ENCODE results near the gene KIAA1217. TPM values are rescaled to one million over a fixed set of nuclear protein-coding genes. Genes with fewer than 3 reads are reported as not detected.
A peak's percentile ranks its signal among the peaks of the same experiment; 100 is the strongest.

KIAA1217 gene
- total RNA-seq, 3 donors from 2014 or later (not counting 1 experiment from before 2014, with no cell fraction given) = not detected

DNA sequence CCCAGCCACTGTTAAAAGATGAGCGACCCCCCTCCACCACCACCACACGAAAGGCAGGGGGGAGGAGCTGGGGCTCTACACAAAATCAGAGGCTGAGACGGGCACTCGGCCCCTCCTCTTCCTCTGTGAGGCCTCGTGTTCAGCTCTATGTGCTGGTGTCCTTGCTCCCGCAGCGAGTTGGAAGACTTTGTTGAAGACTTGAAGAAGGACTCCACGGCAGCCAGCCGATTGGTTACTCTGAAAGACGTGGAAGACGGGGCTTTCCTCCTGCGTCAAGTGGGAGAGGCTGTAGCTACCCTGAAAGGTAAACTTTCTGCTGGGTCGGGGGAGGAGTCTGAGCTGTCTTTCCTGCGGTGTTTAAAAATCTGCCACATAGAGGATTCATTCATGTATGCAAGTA, 311.0 kb downstream of the KIAA1217 start:
- H3K36me3 Mint-ChIP-seq = no peaks in the 10 kb centered on the region
- Histone ChIP-seq H3K36me3 (ENCODE audit: control insufficient read depth, insufficient read depth, low read length) (no peaks in the 10 kb centered on the region), H3K27me3 (ENCODE audit: control insufficient read depth, insufficient read depth, low read length) (no peaks in the 10 kb centered on the region), H3K4me3 (ENCODE audit: low read length) (no peak overlapping the region), H3K4me1 (ENCODE audit: control insufficient read depth, insufficient read depth, low read length) (peaks cover 6% of the 10 kb centered on the region), H3K9me3 (ENCODE audit: control insufficient read depth, insufficient read depth, low read length) (no peaks in the 10 kb centered on the region), H3K27ac (ENCODE audit: low read length) (no peak overlapping the region)
- TF ChIP-seq, protein P1, sequence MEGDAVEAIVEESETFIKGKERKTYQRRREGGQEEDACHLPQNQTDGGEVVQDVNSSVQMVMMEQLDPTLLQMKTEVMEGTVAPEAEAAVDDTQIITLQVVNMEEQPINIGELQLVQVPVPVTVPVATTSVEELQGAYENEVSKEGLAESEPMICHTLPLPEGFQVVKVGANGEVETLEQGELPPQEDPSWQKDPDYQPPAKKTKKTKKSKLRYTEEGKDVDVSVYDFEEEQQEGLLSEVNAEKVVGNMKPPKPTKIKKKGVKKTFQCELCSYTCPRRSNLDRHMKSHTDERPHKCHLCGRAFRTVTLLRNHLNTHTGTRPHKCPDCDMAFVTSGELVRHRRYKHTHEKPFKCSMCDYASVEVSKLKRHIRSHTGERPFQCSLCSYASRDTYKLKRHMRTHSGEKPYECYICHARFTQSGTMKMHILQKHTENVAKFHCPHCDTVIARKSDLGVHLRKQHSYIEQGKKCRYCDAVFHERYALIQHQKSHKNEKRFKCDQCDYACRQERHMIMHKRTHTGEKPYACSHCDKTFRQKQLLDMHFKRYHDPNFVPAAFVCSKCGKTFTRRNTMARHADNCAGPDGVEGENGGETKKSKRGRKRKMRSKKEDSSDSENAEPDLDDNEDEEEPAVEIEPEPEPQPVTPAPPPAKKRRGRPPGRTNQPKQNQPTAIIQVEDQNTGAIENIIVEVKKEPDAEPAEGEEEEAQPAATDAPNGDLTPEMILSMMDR (IDR thresholded peaks at IDR 0.05) = no peak
- peak overlapping the region; percentile 74 for H3K4me3 Mint-ChIP-seq
- H3K9me3 Mint-ChIP-seq = no peaks in the 10 kb centered on the region
- H3K27me3 Mint-ChIP-seq (ENCODE audit: low read depth in 2 of 2) = peaks cover 9 to 10% of the 10 kb centered on the region in 2 donors
- DNase-seq = peak in 1 of 2 donors; percentile 74
- H3K27ac Mint-ChIP-seq = no peak overlapping the region
- peak; percentile 33 to 65 (median 46) for ATAC-seq
- H3K4me1 Mint-ChIP-seq = peaks cover 13 to 14% of the 10 kb centered on the region in 2 donors
- intact Hi-C loops (cut with micrococcal nuclease) = loop anchor here (2.0 kb wide), 1 partner anchor 1205 kb away; no protein-coding TSS in a partner anchor
- WGBS (ENCODE audit: insufficient coverage) = 32% methylated on average over 14 of the region's 14 CpGs

DNA sequence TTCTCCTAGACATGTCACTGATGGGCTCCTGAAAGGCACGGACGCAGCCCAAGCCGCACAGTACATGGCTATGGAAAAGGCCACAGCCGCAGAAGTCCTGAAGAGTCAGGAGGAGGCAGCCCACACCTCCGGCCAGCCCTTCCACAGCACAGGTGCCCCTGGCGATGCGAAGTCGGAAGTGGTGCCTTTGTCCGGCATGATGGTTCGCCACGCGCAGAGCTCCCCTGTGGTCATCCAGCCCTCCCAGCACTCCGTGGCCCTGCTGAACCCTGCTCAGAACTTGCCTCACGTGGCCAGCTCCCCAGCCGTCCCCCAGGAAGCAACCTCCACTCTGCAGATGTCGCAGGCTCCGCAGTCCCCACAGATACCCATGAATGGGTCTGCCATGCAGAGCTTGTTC, 315.4 kb downstream of the KIAA1217 start:
- H3K27me3 Mint-ChIP-seq (ENCODE audit: low read depth in 2 of 2) = peaks cover 3 to 10% of the 10 kb centered on the region in 2 donors

DNA sequence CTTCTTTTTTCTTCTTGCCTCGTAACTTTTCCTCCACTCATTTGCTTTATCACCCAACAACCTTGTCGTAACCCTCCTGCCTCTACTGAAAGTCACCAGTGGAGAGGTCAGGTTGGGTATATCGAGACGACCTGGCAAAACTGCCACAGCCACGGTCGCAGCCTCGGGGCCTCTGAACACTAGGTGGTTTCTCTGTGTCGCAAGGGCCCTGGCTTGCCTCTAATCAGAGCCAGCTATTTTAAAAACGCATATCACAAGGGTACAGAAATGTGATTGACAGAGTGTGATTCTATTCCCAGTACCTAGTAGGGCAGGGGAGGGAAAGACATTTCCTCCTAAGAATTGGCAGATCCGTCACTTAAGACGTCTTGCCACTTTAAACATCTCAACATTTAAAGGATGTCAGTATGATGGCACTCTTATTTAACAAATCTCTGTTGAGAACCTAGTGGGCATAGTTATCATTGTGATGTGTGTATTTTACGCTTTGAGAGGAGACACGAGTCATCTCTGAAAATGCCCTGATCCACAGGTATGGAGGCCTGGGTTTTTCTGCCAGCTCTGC, 317.2 kb downstream of the KIAA1217 start:
- Histone ChIP-seq H3K4me3 (ENCODE audit: low read length) (no peak overlapping the region), H3K36me3 (ENCODE audit: control insufficient read depth, insufficient read depth, low read length) (no peaks in the 10 kb centered on the region), H3K9me3 (ENCODE audit: control insufficient read depth, insufficient read depth, low read length) (no peaks in the 10 kb centered on the region), H3K27me3 (ENCODE audit: control insufficient read depth, insufficient read depth, low read length) (no peaks in the 10 kb centered on the region), H3K4me1 (ENCODE audit: control insufficient read depth, insufficient read depth, low read length) (no peaks in the 10 kb centered on the region), H3K27ac (ENCODE audit: low read length) (no peak overlapping the region)
- DNase-seq (no peak), ATAC-seq (no peak)
- Mint-ChIP-seq H3K27ac (no peak overlapping the region), H3K4me3 (no peak overlapping the region), H3K9me3 (no peaks in the 10 kb centered on the region), H3K27me3 (ENCODE audit: low read depth in 2 of 2) (peaks cover 10 to 13% of the 10 kb centered on the region in 2 donors), H3K36me3 (no peaks in the 10 kb centered on the region), H3K4me1 (no peaks in the 10 kb centered on the region)
- TF ChIP-seq, protein P1 (IDR thresholded peaks at IDR 0.05) = no peak
- WGBS (ENCODE audit: insufficient coverage) = 94% methylated on average over 11 of the region's 13 CpGs
- intact Hi-C loops (cut with micrococcal nuclease) = no loop called here

More for the DNA sequence above, 315.4 kb downstream of the KIAA1217 start:
- H3K9me3 ChIP-seq (ENCODE audit: control insufficient read depth, insufficient read depth, low read length) = no peaks in the 10 kb centered on the region
- no peak for DNase-seq
- Mint-ChIP-seq H3K9me3 (no peaks in the 10 kb centered on the region), H3K4me1 (peaks cover 7 to 8% of the 10 kb centered on the region in 2 donors), H3K27ac (no peak overlapping the region), H3K4me3 (no peak overlapping the region), H3K36me3 (no peaks in the 10 kb centered on the region)
- 91% methylated on average over 17 of the region's 17 CpGs for WGBS (ENCODE audit: insufficient coverage)
- peaks cover 6% of the 10 kb centered on the region for H3K4me1 ChIP-seq (ENCODE audit: control insufficient read depth, insufficient read depth, low read length)
- TF ChIP-seq, protein P1 (IDR thresholded peaks at IDR 0.05) = no peak
- no peak overlapping the region for H3K27ac ChIP-seq (ENCODE audit: low read length)
- ATAC-seq = no peak
- no peaks in the 10 kb centered on the region for H3K27me3 ChIP-seq (ENCODE audit: control insufficient read depth, insufficient read depth, low read length)
- H3K4me3 ChIP-seq (ENCODE audit: low read length) = no peak overlapping the region
- intact Hi-C loops (cut with micrococcal nuclease) = no loop called here
- no peaks in the 10 kb centered on the region for H3K36me3 ChIP-seq (ENCODE audit: control insufficient read depth, insufficient read depth, low read length)

DNA sequence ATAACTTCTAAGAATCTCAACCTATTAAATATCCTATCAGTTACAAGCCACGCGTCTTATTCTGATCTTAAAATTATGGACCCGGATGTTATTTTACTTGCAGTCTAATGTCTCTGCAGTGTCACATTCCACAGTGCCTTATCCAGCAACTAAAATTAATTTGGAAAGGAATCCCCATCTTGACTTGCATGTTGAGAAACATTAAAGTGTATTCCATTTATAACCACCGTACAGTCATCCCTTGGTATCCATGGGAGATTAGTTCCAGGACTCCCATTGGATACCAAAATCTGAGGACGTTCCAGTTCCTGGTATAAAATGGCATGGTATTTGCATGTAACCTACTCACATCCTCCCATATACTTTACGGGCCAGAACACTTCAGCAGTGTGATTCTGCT, 320.0 kb downstream of the KIAA1217 start:
- peaks cover 0 to 2% of the 10 kb centered on the region in 2 donors for H3K9me3 Mint-ChIP-seq
- peaks cover 5 to 19% of the 10 kb centered on the region in 2 donors for H3K27me3 Mint-ChIP-seq (ENCODE audit: low read depth in 2 of 2)
- no peaks in the 10 kb centered on the region for H3K36me3 ChIP-seq (ENCODE audit: control insufficient read depth, insufficient read depth, low read length)
- no peak overlapping the region for H3K27ac Mint-ChIP-seq
- intact Hi-C loops (cut with micrococcal nuclease) = no loop called here
- no peak overlapping the region for H3K27ac ChIP-seq (ENCODE audit: low read length)
- TF ChIP-seq, protein P1 (IDR thresholded peaks at IDR 0.05) = no peak
- H3K4me3 Mint-ChIP-seq = no peak overlapping the region
- no peaks in the 10 kb centered on the region for H3K9me3 ChIP-seq (ENCODE audit: control insufficient read depth, insufficient read depth, low read length)
- H3K36me3 Mint-ChIP-seq = no peaks in the 10 kb centered on the region
- DNase-seq = no peak
- no peaks in the 10 kb centered on the region for H3K4me1 ChIP-seq (ENCODE audit: control insufficient read depth, insufficient read depth, low read length)
- ATAC-seq = no peak
- WGBS (ENCODE audit: insufficient coverage) = 88% methylated on average over 6 of the region's 6 CpGs
- no peaks in the 10 kb centered on the region for H3K27me3 ChIP-seq (ENCODE audit: control insufficient read depth, insufficient read depth, low read length)
- H3K4me1 Mint-ChIP-seq = no peaks in the 10 kb centered on the region
- H3K4me3 ChIP-seq (ENCODE audit: low read length) = no peak overlapping the region
